ENCODE results near the gene ASF1A.

DNA sequence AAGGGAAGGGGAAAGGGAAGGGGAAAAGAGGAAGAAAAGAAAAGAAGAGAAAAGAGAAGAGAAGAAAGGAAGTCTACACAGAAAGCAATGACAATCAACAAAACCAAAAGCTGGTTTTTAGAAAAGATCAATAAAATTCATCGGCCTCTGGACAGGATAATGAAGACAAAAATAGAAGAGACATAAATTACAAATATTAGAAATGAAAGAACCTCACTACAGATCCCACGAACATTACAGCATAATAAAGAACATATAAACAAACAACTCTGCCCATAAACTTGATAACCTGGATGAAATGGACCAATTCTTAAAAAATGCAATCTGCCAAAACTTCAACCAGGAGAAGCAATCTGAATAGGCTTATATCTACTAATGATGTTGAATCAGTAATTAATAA is 20.7 kb upstream of the ASF1A start:
- TF ChIP-seq CTCF (conservative IDR thresholded peaks at IDR 0.05; ENCODE audit: low read depth, low read length), result no peak
- TF ChIP-seq EZH2 (IDR thresholded peaks at IDR 0.05; ENCODE audit: borderline replicate concordance, low read depth, low read length, poor library complexity, severe bottlenecking), result no peak
